Measurements from ENCODE around the gene ANO3.

Gene ANO3

DNA sequence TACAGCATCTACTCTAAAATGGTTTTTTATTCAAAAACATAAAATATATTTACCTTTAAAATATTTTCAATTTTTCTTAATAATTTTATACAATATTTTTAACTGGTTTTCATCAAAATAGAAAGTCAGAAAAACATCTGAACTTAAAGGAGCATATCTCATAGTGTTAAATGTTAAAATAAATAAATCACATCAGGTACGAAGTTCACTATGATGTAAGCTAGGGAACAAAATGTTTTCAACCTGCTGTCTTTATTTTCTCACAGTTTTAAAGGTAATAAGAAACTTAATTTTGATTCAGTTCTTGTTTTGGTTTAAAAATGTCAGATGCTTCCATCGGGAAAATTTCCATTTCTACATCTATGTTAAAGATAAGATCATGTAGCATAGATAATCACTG is 142.5 kb downstream of the ANO3 start:
- Histone ChIP-seq H3K9me3 (ENCODE audit: low read length) (no peaks in the 10 kb centered on the region), H3K4me1 (ENCODE audit: insufficient read depth, low read length) (peaks cover 3% of the 10 kb centered on the region), H2AFZ (ENCODE audit: low read depth, low read length) (no peak overlapping the region), H3K4me3 (ENCODE audit: low read length) (no peak overlapping the region), H3K36me3 (ENCODE audit: insufficient read depth, low read length) (no peaks in the 10 kb centered on the region), H3K27me3 (ENCODE audit: insufficient read depth, low read length) (no peaks in the 10 kb centered on the region)

GRCh38 chr11:26477396-26477795 is 145.5 kb downstream of the ANO3 start:
- no peak overlapping the region for H3K4me3 ChIP-seq (ENCODE audit: low read length)
- H3K36me3 ChIP-seq (ENCODE audit: insufficient read depth, low read length): no peaks in the 10 kb centered on the region
- no peaks in the 10 kb centered on the region for H3K27me3 ChIP-seq (ENCODE audit: insufficient read depth, low read length)
- H3K4me1 ChIP-seq (ENCODE audit: insufficient read depth, low read length): peaks cover 3% of the 10 kb centered on the region
- H3K9me3 ChIP-seq (ENCODE audit: low read length): no peaks in the 10 kb centered on the region
- H2AFZ ChIP-seq (ENCODE audit: low read depth, low read length): no peak overlapping the region

- Histone ChIP-seq H3K36me3 (ENCODE audit: insufficient read depth, low read length) (no peaks in the 10 kb centered on the region), H2AFZ (ENCODE audit: low read depth, low read length) (no peak overlapping the region), H3K27me3 (ENCODE audit: insufficient read depth, low read length) (no peaks in the 10 kb centered on the region), H3K4me1 (ENCODE audit: insufficient read depth, low read length) (peaks cover 3% of the 10 kb centered on the region), H3K9me3 (ENCODE audit: low read length) (no peaks in the 10 kb centered on the region), H3K4me3 (ENCODE audit: low read length) (no peak overlapping the region)
Measured at GRCh38 chr11:26478710-26479109, 146.8 kb downstream of the ANO3 start.

- Histone ChIP-seq H2AFZ (ENCODE audit: low read depth, low read length) (no peak overlapping the region), H3K9me3 (ENCODE audit: low read length) (peaks cover 5% of the 10 kb centered on the region), H3K36me3 (ENCODE audit: insufficient read depth, low read length) (no peaks in the 10 kb centered on the region), H3K27me3 (ENCODE audit: insufficient read depth, low read length) (no peaks in the 10 kb centered on the region), H3K4me3 (ENCODE audit: low read length) (no peak overlapping the region), H3K4me1 (ENCODE audit: insufficient read depth, low read length) (no peaks in the 10 kb centered on the region)
Measured at GRCh38 chr11:26480041-26480440, 148.1 kb downstream of the ANO3 start.

GRCh38 chr11:26483108-26483507 is 151.2 kb downstream of the ANO3 start:
- no peaks in the 10 kb centered on the region for H3K27me3 ChIP-seq (ENCODE audit: insufficient read depth, low read length)
- peaks cover 5% of the 10 kb centered on the region for H3K9me3 ChIP-seq (ENCODE audit: low read length)
- H3K4me1 ChIP-seq (ENCODE audit: insufficient read depth, low read length): no peaks in the 10 kb centered on the region
- H2AFZ ChIP-seq (ENCODE audit: low read depth, low read length): no peak overlapping the region
- H3K36me3 ChIP-seq (ENCODE audit: insufficient read depth, low read length): no peaks in the 10 kb centered on the region
- no peak overlapping the region for H3K4me3 ChIP-seq (ENCODE audit: low read length)

- Histone ChIP-seq H2AFZ (ENCODE audit: low read depth, low read length) (no peak overlapping the region), H3K9me3 (ENCODE audit: low read length) (no peaks in the 10 kb centered on the region)
Measured at GRCh38 chr11:26490546-26490945, 158.6 kb downstream of the ANO3 start.

DNA sequence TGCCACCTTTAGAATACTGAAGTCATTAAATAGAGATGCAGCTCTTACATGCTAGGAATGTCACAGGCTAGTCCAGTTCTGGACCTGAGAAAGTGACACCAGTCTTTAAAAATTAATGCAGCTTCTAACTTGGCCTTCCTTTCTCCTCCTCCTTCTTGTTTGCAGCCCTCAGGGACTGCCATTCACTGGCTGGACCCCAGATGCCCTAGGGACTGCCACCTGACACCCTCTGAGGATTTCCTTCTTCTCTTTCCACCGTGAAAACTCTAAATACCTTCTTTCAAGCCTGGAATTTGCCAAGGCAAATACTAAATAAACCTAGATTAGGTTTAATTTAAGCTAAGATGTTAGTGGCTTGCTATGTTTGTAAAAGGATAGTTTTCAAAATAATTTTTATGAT is 161.7 kb downstream of the ANO3 start:
- H3K4me3 ChIP-seq (ENCODE audit: low read length): no peak overlapping the region
- no peak overlapping the region for H2AFZ ChIP-seq (ENCODE audit: low read depth, low read length)
- no peaks in the 10 kb centered on the region for H3K27me3 ChIP-seq (ENCODE audit: insufficient read depth, low read length)
- H3K4me1 ChIP-seq (ENCODE audit: insufficient read depth, low read length): peaks cover 6% of the 10 kb centered on the region
- no peaks in the 10 kb centered on the region for H3K36me3 ChIP-seq (ENCODE audit: insufficient read depth, low read length)
- H3K9me3 ChIP-seq (ENCODE audit: low read length): no peaks in the 10 kb centered on the region

More at GRCh38 chr11:26490546-26490945, 158.6 kb downstream of the ANO3 start:
- Histone ChIP-seq H3K27me3 (ENCODE audit: insufficient read depth, low read length) (no peaks in the 10 kb centered on the region), H3K4me1 (ENCODE audit: insufficient read depth, low read length) (peaks cover 6% of the 10 kb centered on the region), H3K36me3 (ENCODE audit: insufficient read depth, low read length) (no peaks in the 10 kb centered on the region), H3K4me3 (ENCODE audit: low read length) (no peak overlapping the region)

DNA sequence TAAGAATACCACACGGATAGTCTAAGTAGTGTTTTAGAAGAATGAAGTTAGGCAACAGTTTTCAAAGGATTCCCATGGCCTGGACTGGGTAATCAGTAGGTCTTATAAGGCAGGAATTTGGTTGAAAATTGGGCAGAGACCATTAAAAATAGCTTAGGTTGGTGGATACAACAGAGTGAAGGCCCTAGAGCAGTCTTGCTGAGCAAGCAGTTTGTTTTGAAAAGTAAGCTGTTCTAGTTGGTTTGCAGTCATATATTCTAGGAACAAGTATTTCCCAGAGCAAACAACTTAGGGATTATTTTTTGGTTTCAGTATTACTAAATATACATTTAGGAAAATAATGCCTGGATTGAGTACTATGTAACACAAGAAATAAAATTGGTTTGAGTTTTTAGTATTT is 175.3 kb downstream of the ANO3 start:
- no peak overlapping the region for H3K4me3 ChIP-seq (ENCODE audit: low read length)
- no peaks in the 10 kb centered on the region for H3K4me1 ChIP-seq (ENCODE audit: insufficient read depth, low read length)
- H3K36me3 ChIP-seq (ENCODE audit: insufficient read depth, low read length): no peaks in the 10 kb centered on the region
- H2AFZ ChIP-seq (ENCODE audit: low read depth, low read length): no peak overlapping the region
- no peaks in the 10 kb centered on the region for H3K9me3 ChIP-seq (ENCODE audit: low read length)
- H3K27me3 ChIP-seq (ENCODE audit: insufficient read depth, low read length): no peaks in the 10 kb centered on the region

DNA sequence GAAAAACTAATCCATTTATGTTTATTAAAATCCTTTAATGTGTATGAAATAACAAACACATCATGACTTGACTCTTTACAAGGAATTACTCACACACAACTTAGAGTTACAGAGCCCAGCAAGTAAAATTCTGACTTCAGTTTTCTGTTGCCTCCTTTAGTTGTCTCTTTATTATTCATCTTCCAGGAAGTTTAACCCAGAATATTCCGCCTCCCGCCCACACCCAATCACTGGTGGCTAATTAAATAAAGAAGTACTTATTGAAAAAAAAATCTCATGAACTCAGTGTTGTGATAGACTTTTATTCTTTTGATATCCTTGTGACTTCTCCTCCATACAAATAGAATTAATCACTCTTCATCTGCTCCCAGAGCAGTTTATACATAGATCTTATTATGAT is 178.2 kb downstream of the ANO3 start:
- H3K4me1 ChIP-seq (ENCODE audit: insufficient read depth, low read length): no peaks in the 10 kb centered on the region
- H3K27me3 ChIP-seq (ENCODE audit: insufficient read depth, low read length): no peaks in the 10 kb centered on the region
- H3K9me3 ChIP-seq (ENCODE audit: low read length): no peaks in the 10 kb centered on the region
- no peak overlapping the region for H3K4me3 ChIP-seq (ENCODE audit: low read length)
- no peak overlapping the region for H2AFZ ChIP-seq (ENCODE audit: low read depth, low read length)
- no peaks in the 10 kb centered on the region for H3K36me3 ChIP-seq (ENCODE audit: insufficient read depth, low read length)

DNA sequence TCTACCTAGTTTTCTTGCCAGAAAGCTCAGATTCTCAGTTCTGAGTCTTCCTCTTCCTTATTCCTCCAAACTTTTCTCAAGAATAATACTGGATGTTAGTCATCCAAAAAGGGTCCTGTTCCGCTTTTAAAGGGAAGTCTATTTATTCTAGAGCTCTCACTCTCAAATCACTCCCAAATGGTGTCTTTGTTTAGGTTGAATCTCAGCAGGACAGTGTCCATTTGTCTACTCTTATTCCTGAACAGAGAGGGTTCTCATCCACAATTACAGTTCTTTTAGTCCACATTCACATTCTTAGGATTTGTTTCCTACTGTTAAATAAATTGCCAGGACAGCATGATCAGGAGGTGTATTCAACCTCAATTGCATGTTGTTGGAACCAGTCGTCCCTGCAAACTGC is 178.8 kb downstream of the ANO3 start:
- H2AFZ ChIP-seq (ENCODE audit: low read depth, low read length): no peak overlapping the region
- no peak overlapping the region for H3K4me3 ChIP-seq (ENCODE audit: low read length)
- no peaks in the 10 kb centered on the region for H3K36me3 ChIP-seq (ENCODE audit: insufficient read depth, low read length)
- H3K9me3 ChIP-seq (ENCODE audit: low read length): no peaks in the 10 kb centered on the region
- H3K4me1 ChIP-seq (ENCODE audit: insufficient read depth, low read length): no peaks in the 10 kb centered on the region
- no peaks in the 10 kb centered on the region for H3K27me3 ChIP-seq (ENCODE audit: insufficient read depth, low read length)

DNA sequence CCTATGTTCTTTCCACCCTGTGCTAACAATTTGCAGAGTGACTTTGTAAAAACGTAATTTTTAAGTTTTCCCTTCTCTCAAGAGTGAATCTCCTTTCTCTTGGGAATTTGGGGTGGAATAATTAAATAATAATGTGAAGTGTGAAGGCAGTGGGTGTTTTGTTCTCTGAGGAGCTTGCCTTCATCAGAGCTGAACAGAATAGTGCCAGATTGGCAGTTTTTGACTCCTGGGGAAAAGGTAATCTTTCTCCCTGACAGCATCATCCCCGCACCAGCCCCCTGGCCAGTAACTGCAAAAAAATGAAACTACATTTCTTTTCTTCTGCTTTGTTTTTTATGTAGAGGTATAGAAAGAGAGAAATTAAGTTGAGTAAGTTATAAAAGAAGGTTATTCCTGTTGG is 180.3 kb downstream of the ANO3 start:
- Histone ChIP-seq H3K27me3 (ENCODE audit: insufficient read depth, low read length) (no peaks in the 10 kb centered on the region), H2AFZ (ENCODE audit: low read depth, low read length) (no peak overlapping the region), H3K36me3 (ENCODE audit: insufficient read depth, low read length) (no peaks in the 10 kb centered on the region), H3K4me1 (ENCODE audit: insufficient read depth, low read length) (no peaks in the 10 kb centered on the region), H3K9me3 (ENCODE audit: low read length) (no peaks in the 10 kb centered on the region), H3K4me3 (ENCODE audit: low read length) (no peak overlapping the region)

DNA sequence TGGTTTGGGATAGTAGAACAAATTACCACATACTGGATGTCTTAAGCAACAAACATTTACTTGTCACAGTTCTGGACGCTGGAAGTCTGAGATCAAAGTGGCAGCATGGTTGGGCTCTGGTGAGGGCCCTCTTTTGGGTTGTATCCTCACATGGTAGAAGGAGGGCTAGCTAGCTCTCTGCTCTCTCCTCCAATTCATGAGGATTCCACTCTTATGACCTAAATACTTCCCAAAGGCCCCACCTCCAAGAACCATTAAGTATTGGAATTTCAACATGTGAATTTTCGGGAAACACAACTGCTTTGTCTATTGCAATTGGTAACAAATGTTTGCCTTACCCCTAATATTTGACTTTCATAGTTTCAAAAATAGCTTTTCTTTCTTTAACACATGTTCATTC is 187.5 kb downstream of the ANO3 start:
- Histone ChIP-seq H3K4me1 (ENCODE audit: insufficient read depth, low read length) (no peaks in the 10 kb centered on the region), H3K36me3 (ENCODE audit: insufficient read depth, low read length) (no peaks in the 10 kb centered on the region), H3K9me3 (ENCODE audit: low read length) (no peaks in the 10 kb centered on the region), H2AFZ (ENCODE audit: low read depth, low read length) (no peak overlapping the region), H3K4me3 (ENCODE audit: low read length) (no peak overlapping the region), H3K27me3 (ENCODE audit: insufficient read depth, low read length) (no peaks in the 10 kb centered on the region)

- no peaks in the 10 kb centered on the region for H3K36me3 ChIP-seq (ENCODE audit: insufficient read depth, low read length)
- H3K27me3 ChIP-seq (ENCODE audit: insufficient read depth, low read length): no peaks in the 10 kb centered on the region
- no peaks in the 10 kb centered on the region for H3K4me1 ChIP-seq (ENCODE audit: insufficient read depth, low read length)
- H2AFZ ChIP-seq (ENCODE audit: low read depth, low read length): no peak overlapping the region
- no peaks in the 10 kb centered on the region for H3K9me3 ChIP-seq (ENCODE audit: low read length)
- H3K4me3 ChIP-seq (ENCODE audit: low read length): no peak overlapping the region
Measured at GRCh38 chr11:26522912-26523610, 191.1 kb downstream of the ANO3 start.

- H3K9me3 ChIP-seq (ENCODE audit: low read length): no peaks in the 10 kb centered on the region
- H2AFZ ChIP-seq (ENCODE audit: low read depth, low read length): no peak overlapping the region
- no peaks in the 10 kb centered on the region for H3K27me3 ChIP-seq (ENCODE audit: insufficient read depth, low read length)
- H3K4me3 ChIP-seq (ENCODE audit: low read length): no peak overlapping the region
- H3K36me3 ChIP-seq (ENCODE audit: insufficient read depth, low read length): no peaks in the 10 kb centered on the region
- H3K4me1 ChIP-seq (ENCODE audit: insufficient read depth, low read length): no peaks in the 10 kb centered on the region
Measured at GRCh38 chr11:26527685-26528084, 195.8 kb downstream of the ANO3 start.
